OCI-LY7 (cell line): ENCODE results near the gene ATP6V1B1.

Source experiments
- CTCF ChIP-seq: fragments of 200-600 bp; sonication (generic); conservative IDR thresholded peaks from 2 replicates; pipeline ENCODE4 v1.5.1; 2014; ENCODE audit warnings: mild to moderate bottlenecking, antibody characterized with exemption, low read length, moderate library complexity, mixed read lengths
- EZH2phosphoT487 ChIP-seq: fragments of 200-600 bp; sonication (generic); IDR thresholded peaks from 2 replicates; pipeline ENCODE4 v1.6.1; 2018; ENCODE audit warnings: low read depth, borderline replicate concordance, mild to moderate bottlenecking, mixed run types, antibody characterized with exemption, low read length, moderate library complexity, mixed read lengths

- TF ChIP-seq CTCF (no peak), EZH2phosphoT487 (no peak)
These were observed 48.0 kb downstream of the ATP6V1B1 start for GRCh38 chr2:70983506-70984227.
